Superior temporal gyrus (tissue), 1 donor: ENCODE data around the gene IPO5.
A peak's percentile ranks its signal among the peaks of the same experiment; 100 is the strongest.
"Not testable (repeated sequence)": the region's sequence is repeated elsewhere in the genome, so short reads cannot be mapped to it uniquely, and the experiment has no call there.

Source experiments
- DNase-seq: peaks from one replicate; pipeline ENCODE4 v3.0.0-alpha.2; 2016; ENCODE audit errors: extremely low spot score

IPO5 gene

GRCh38 chr13:97949316-97949715, 4.2 kb upstream of the IPO5 start:
- not testable (repeated sequence) for DNase-seq

- no peak for DNase-seq
These were observed 2.1 kb upstream of the IPO5 start for GRCh38 chr13:97951376-97951775.

GRCh38 chr13:97952831-97953230, 644 bp upstream of the IPO5 start:
- DNase-seq, result not testable (repeated sequence)

GRCh38 chr13:97961340-97961739, 7.9 kb downstream of the IPO5 start:
- no peak for DNase-seq

GRCh38 chr13:97962887-97963286, 9.4 kb downstream of the IPO5 start:
- no peak for DNase-seq

GRCh38 chr13:97967226-97967625, 13.8 kb downstream of the IPO5 start:
- no peak for DNase-seq

GRCh38 chr13:97967948-97968347, 14.5 kb downstream of the IPO5 start:
- no peak for DNase-seq

GRCh38 chr13:97971519-97971918, 18.0 kb downstream of the IPO5 start:
- no peak for DNase-seq

- no peak for DNase-seq
These were observed 21.3 kb downstream of the IPO5 start for GRCh38 chr13:97974773-97975172.

- DNase-seq, result no peak
These were observed 21.9 kb downstream of the IPO5 start for GRCh38 chr13:97975280-97975847.

GRCh38 chr13:97975848-97976609, 22.6 kb downstream of the IPO5 start:
- peak; percentile 84 for DNase-seq

- no peak for DNase-seq
These were observed 23.4 kb downstream of the IPO5 start for GRCh38 chr13:97976610-97977521.

GRCh38 chr13:97977982-97978381, 24.5 kb downstream of the IPO5 start:
- DNase-seq, result no peak

GRCh38 chr13:97978651-97979050, 25.2 kb downstream of the IPO5 start:
- no peak for DNase-seq

- DNase-seq, result no peak
These were observed 25.6 kb downstream of the IPO5 start for GRCh38 chr13:97979051-97979450.

- no peak for DNase-seq
These were observed 26.1 kb downstream of the IPO5 start for GRCh38 chr13:97979556-97979955.

GRCh38 chr13:97982286-97982685, 28.8 kb downstream of the IPO5 start:
- DNase-seq, result no peak

- no peak for DNase-seq
These were observed 33.4 kb downstream of the IPO5 start for GRCh38 chr13:97986835-97987234.

GRCh38 chr13:97999653-98000052, 46.2 kb downstream of the IPO5 start:
- no peak for DNase-seq

GRCh38 chr13:98004107-98004506, 50.6 kb downstream of the IPO5 start:
- no peak for DNase-seq

- DNase-seq, result not testable (repeated sequence)
These were observed 51.5 kb downstream of the IPO5 start for GRCh38 chr13:98004997-98005396.

GRCh38 chr13:98007001-98007400, 53.5 kb downstream of the IPO5 start:
- no peak for DNase-seq

GRCh38 chr13:98013241-98013640, 59.8 kb downstream of the IPO5 start:
- DNase-seq, result no peak
